GM23248 (cell line): ENCODE results near the gene PAXX. TPM values are rescaled to one million over a fixed set of nuclear protein-coding genes. Genes with fewer than 3 reads are reported as not detected.

Source experiments
- DNase-seq: peaks from one replicate; pipeline ENCODE4 v3.0.0-alpha.2; 2015
- H2AFZ ChIP-seq: fragments of 200-600 bp; sonication (generic); 2 replicates; pipeline ENCODE4 v1.6.1; 2016; ENCODE audit warnings: antibody characterized with exemption
- H3F3A ChIP-seq: fragments of 200-600 bp; sonication (generic); 2 replicates; pipeline ENCODE4 v1.6.1; 2016; ENCODE audit warnings: mild to moderate bottlenecking, antibody characterized with exemption, mixed run types; ENCODE audit not compliant: insufficient read depth
- H3K27ac ChIP-seq: fragments of 200-600 bp; sonication (generic); 2 replicates; pipeline ENCODE4 v1.5.1; 2016; ENCODE audit warnings: mild to moderate bottlenecking
- H3K27me3 ChIP-seq: fragments of 200-600 bp; sonication (generic); replicated peaks from 2 replicates; pipeline ENCODE4 v1.6.1; 2016; ENCODE audit warnings: mild to moderate bottlenecking; ENCODE audit not compliant: insufficient read depth
- H3K36me3 ChIP-seq: fragments of 200-600 bp; sonication (generic); 2 replicates; pipeline ENCODE4 v1.6.1; 2016; ENCODE audit warnings: low read depth, mild to moderate bottlenecking
- H3K4me1 ChIP-seq: fragments of 200-600 bp; sonication (generic); 2 replicates; pipeline ENCODE4 v1.6.1; 2016; ENCODE audit warnings: mild to moderate bottlenecking; ENCODE audit not compliant: insufficient read depth
- H3K4me2 ChIP-seq: fragments of 200-600 bp; sonication (generic); one replicate; pipeline ENCODE4 v1.6.1; 2016; ENCODE audit warnings: mild to moderate bottlenecking; ENCODE audit not compliant: unreplicated experiment
- H3K4me3 ChIP-seq: fragments of 200-600 bp; sonication (generic); 2 replicates; pipeline ENCODE4 v1.5.1; 2016; ENCODE audit warnings: mild to moderate bottlenecking
- H3K79me2 ChIP-seq: fragments of 200-600 bp; sonication (generic); 2 replicates; pipeline ENCODE4 v1.6.1; 2016; ENCODE audit warnings: mild to moderate bottlenecking; ENCODE audit not compliant: insufficient read depth
- H3K9ac ChIP-seq: fragments of 200-600 bp; sonication (generic); 2 replicates; pipeline ENCODE4 v1.6.1; 2016; ENCODE audit warnings: mild to moderate bottlenecking
- H3K9me2 ChIP-seq: fragments of 200-600 bp; sonication (generic); 2 replicates; pipeline ENCODE4 v1.6.1; 2016; ENCODE audit warnings: mixed run types, mild to moderate bottlenecking, moderate library complexity; ENCODE audit not compliant: insufficient read depth
- H3K9me3 ChIP-seq: fragments of 200-600 bp; sonication (generic); one replicate; pipeline ENCODE4 v1.6.1; 2017; ENCODE audit warnings: low read depth
- H4K20me1 ChIP-seq: fragments of 200-600 bp; sonication (generic); 2 replicates; pipeline ENCODE4 v1.6.0; 2016; ENCODE audit not compliant: insufficient read depth
- EZH2 ChIP-seq: fragments of 200-600 bp; sonication (generic); IDR thresholded peaks from 2 replicates; pipeline ENCODE4 v1.6.1; 2018; ENCODE audit warnings: antibody characterized with exemption, mild to moderate bottlenecking; ENCODE audit not compliant: insufficient read depth, poor library complexity, severe bottlenecking
- EZH2phosphoT487 ChIP-seq: fragments of 200-600 bp; sonication (generic); IDR thresholded peaks from 2 replicates; pipeline ENCODE4 v1.6.1; 2018; ENCODE audit warnings: antibody characterized with exemption, moderate library complexity, mild to moderate bottlenecking, low read depth; ENCODE audit not compliant: insufficient read depth
- WGBS, 2 experiments: methylation state at CpG; one replicate each; pipeline ENCODE4 v1.1.6; 2015 to 2017; ENCODE audit warnings: low lambda C conversion rate in 2 of 2, low coverage in 1 of 2; ENCODE audit errors: missing lambda C conversion rate in 2 of 2; 5-methylcytosine and 5-hydroxymethylcytosine counted together
- in situ Hi-C: fragments of 300-500 bp; cut with MboI; formaldehyde crosslinking; loops from 2 replicates; pipeline ENCODE4 v1.15.0; 2020
- polyA plus RNA-seq: library from polyadenylated mRNA; unstranded; fragments of >200 nt; fragmentation: Nextera tagmentation; extraction: Ambion mirVana; gene quantifications from 2 replicates; pipeline ENCODE4 v1.2.1, GENCODE V29; 2016
- total RNA-seq: library from RNA; depleted of rRNA; stranded (reverse); fragments of >200 nt; shearing (Covaris generic); gene quantifications from 2 replicates; pipeline ENCODE4 v1.2.3, GENCODE V29; 2014

Gene PAXX
- total and polyA plus RNA-seq, 2 experiments from 2014 or later = 52.2 to 54.5 TPM

GRCh38 chr9:136947028-136947891, 45.0 kb upstream of the PAXX start:
- no peaks in the 10 kb centered on the region for H3K9me2 ChIP-seq
- no peak for DNase-seq
- H3K36me3 ChIP-seq = no peaks in the 10 kb centered on the region
- no peak overlapping the region for H3K4me2 ChIP-seq
- no peak overlapping the region for H2AFZ ChIP-seq
- H3K9ac ChIP-seq = no peak overlapping the region; the same call in 1 of the 2 replicates
- no peaks in the 10 kb centered on the region for H4K20me1 ChIP-seq
- no peaks in the 10 kb centered on the region for H3K27me3 ChIP-seq
- in situ Hi-C loops = no loop called here
- peaks cover 18% of the 10 kb centered on the region for H3K79me2 ChIP-seq
- H3K9me3 ChIP-seq = no peaks in the 10 kb centered on the region
- H3K27ac ChIP-seq = peak overlapping the region; percentile 50; the same call in 1 of the 2 replicates
- no peak for TF ChIP-seq EZH2
- no peak for TF ChIP-seq EZH2phosphoT487
- no peaks in the 10 kb centered on the region for H3K4me1 ChIP-seq
- H3K4me3 ChIP-seq = no peak overlapping the region
- 75 to 77% methylated on average over 22 to 26 of the region's 26 CpGs for WGBS, 2 experiments
- H3F3A ChIP-seq = no peaks in the 10 kb centered on the region

GRCh38 chr9:136947955-136948510, 44.2 kb upstream of the PAXX start:
- no peaks in the 10 kb centered on the region for H4K20me1 ChIP-seq
- H3K79me2 ChIP-seq = peaks cover 10% of the 10 kb centered on the region
- no peaks in the 10 kb centered on the region for H3K36me3 ChIP-seq
- 0 out of 2 replicates have a peak overlapping the region, but pooled peaks have one; percentile 23 for H2AFZ ChIP-seq
- H3K27ac ChIP-seq = peak overlapping the region; percentile 50
- no peaks in the 10 kb centered on the region for H3K4me1 ChIP-seq
- H3K27me3 ChIP-seq = no peaks in the 10 kb centered on the region
- no peak overlapping the region for H3K4me3 ChIP-seq
- no peak overlapping the region for H3K4me2 ChIP-seq
- 21% methylated on average over 15 of the region's 15 CpGs for WGBS, 2 experiments
- peak overlapping the region; percentile 31 for H3K9ac ChIP-seq
- no peaks in the 10 kb centered on the region for H3K9me2 ChIP-seq
- peak; percentile 75 for DNase-seq
- TF ChIP-seq EZH2 = no peak
- no peak for TF ChIP-seq EZH2phosphoT487
- no peaks in the 10 kb centered on the region for H3K9me3 ChIP-seq
- in situ Hi-C loops = no loop called here
- no peaks in the 10 kb centered on the region for H3F3A ChIP-seq

GRCh38 chr9:136949239-136949816, 42.9 kb upstream of the PAXX start:
- H3K9ac ChIP-seq = no peak overlapping the region; the same call in 1 of the 2 replicates
- peak overlapping the region; percentile 56 for H2AFZ ChIP-seq
- H3K27ac ChIP-seq = no peak overlapping the region
- H3K79me2 ChIP-seq = no peaks in the 10 kb centered on the region
- no peaks in the 10 kb centered on the region for H3K4me1 ChIP-seq
- H3K4me3 ChIP-seq = peak overlapping the region; percentile 55
- TF ChIP-seq EZH2 = no peak
- no peak for TF ChIP-seq EZH2phosphoT487
- WGBS, 2 experiments = 20 to 32% methylated on average over 13 to 22 of the region's 22 CpGs
- no peaks in the 10 kb centered on the region for H4K20me1 ChIP-seq
- no peak for DNase-seq
- peak overlapping the region; percentile 48 for H3K4me2 ChIP-seq
- in situ Hi-C loops = no loop called here
- no peaks in the 10 kb centered on the region for H3F3A ChIP-seq
- H3K27me3 ChIP-seq = no peaks in the 10 kb centered on the region; the same call in 1 of the 2 replicates
- no peaks in the 10 kb centered on the region for H3K36me3 ChIP-seq
- H3K9me3 ChIP-seq = no peaks in the 10 kb centered on the region
- no peaks in the 10 kb centered on the region for H3K9me2 ChIP-seq

- Histone ChIP-seq H3K9me3 (no peaks in the 10 kb centered on the region), H4K20me1 (no peaks in the 10 kb centered on the region), H3K4me1 (no peaks in the 10 kb centered on the region), H3K27me3 (no peaks in the 10 kb centered on the region; the same call in 1 of the 2 replicates), H3K9ac (no peak overlapping the region; the same call in 1 of the 2 replicates), H2AFZ (peak overlapping the region; percentile 56), H3K27ac (no peak overlapping the region), H3K79me2 (no peaks in the 10 kb centered on the region), H3K9me2 (no peaks in the 10 kb centered on the region), H3K36me3 (no peaks in the 10 kb centered on the region), H3F3A (no peaks in the 10 kb centered on the region), H3K4me3 (peak overlapping the region; percentile 55), H3K4me2 (peak overlapping the region; percentile 48)
- peak; percentile 83 for DNase-seq
- TF ChIP-seq EZH2phosphoT487 = no peak
- TF ChIP-seq EZH2 = no peak
- in situ Hi-C loops = no loop called here
- WGBS, 2 experiments = 7% methylated on average over 34 to 51 of the region's 63 CpGs
Measured at GRCh38 chr9:136949817-136950655, 42.2 kb upstream of the PAXX start.
